Measurements from ENCODE around the gene IL6ST. TPM values are rescaled to one million over a fixed set of nuclear protein-coding genes. Genes with fewer than 3 reads are reported as not detected.

The IL6ST gene
- total RNA-seq, 2 experiments from 2014 or later, result 377 to 404 TPM

- no peaks in the 10 kb centered on the region for H3K36me3 Mint-ChIP-seq (ENCODE audit: low read depth)
- no peak for TF ChIP-seq CTCF (IDR thresholded peaks at IDR 0.05)
- peaks cover 14% of the 10 kb centered on the region for H3K27me3 Mint-ChIP-seq
- intact Hi-C loops (cut with DNase I, micrococcal nuclease), result no loop called here
- H3K27me3 ChIP-seq (ENCODE audit: control insufficient read depth in 1 of 2, insufficient read depth in 2 of 2, low read length in 2 of 2), result peaks cover 0 to 2% of the 10 kb centered on the region in 2 experiments
- no peak overlapping the region for H3K4me3 ChIP-seq (ENCODE audit: low read length)
- no peak overlapping the region for H3K4me3 Mint-ChIP-seq
- ChIA-PET CTCF (no interaction called here), POLR2A (no interaction called here)
- DNase-seq, result no peak
- H3K27ac ChIP-seq (ENCODE audit: low read depth in 1 of 2, low read length in 2 of 2), result no peak overlapping the region
- no peaks in the 10 kb centered on the region for H3K9me3 ChIP-seq (ENCODE audit: control insufficient read depth in 1 of 2, insufficient read depth in 1 of 2, low read length in 2 of 2)
- no peak overlapping the region for H3K27ac Mint-ChIP-seq
- H3K36me3 ChIP-seq (ENCODE audit: insufficient read depth, low read length), result no peaks in the 10 kb centered on the region
- H3K4me1 Mint-ChIP-seq (ENCODE audit: low read depth), result peaks cover 18% of the 10 kb centered on the region
- H3K9me3 Mint-ChIP-seq, result no peaks in the 10 kb centered on the region
- no peak for ATAC-seq (ENCODE audit: poor library complexity)
- peaks cover 25% of the 10 kb centered on the region for H3K4me1 ChIP-seq (ENCODE audit: insufficient read depth, low read length)
Observed at GRCh38 chr5:55900068-55900467, 94.7 kb downstream of the IL6ST start.

GRCh38 chr5:55899344-55899743 is 95.4 kb downstream of the IL6ST start:
- Mint-ChIP-seq H3K36me3 (ENCODE audit: low read depth) (no peaks in the 10 kb centered on the region), H3K27ac (no peak overlapping the region), H3K9me3 (no peaks in the 10 kb centered on the region), H3K4me1 (ENCODE audit: low read depth) (peaks cover 18% of the 10 kb centered on the region), H3K27me3 (peaks cover 14% of the 10 kb centered on the region), H3K4me3 (no peak overlapping the region)
- H3K4me1 ChIP-seq (ENCODE audit: insufficient read depth, low read length), result peaks cover 25% of the 10 kb centered on the region
- CTCF ChIA-PET, result no interaction called here
- no peaks in the 10 kb centered on the region for H3K36me3 ChIP-seq (ENCODE audit: insufficient read depth, low read length)
- TF ChIP-seq CTCF (IDR thresholded peaks at IDR 0.05), result no peak
- no peak for ATAC-seq (ENCODE audit: poor library complexity)
- DNase-seq, result no peak
- H3K9me3 ChIP-seq (ENCODE audit: control insufficient read depth in 1 of 2, insufficient read depth in 1 of 2, low read length in 2 of 2), result no peaks in the 10 kb centered on the region
- POLR2A ChIA-PET, result no interaction called here
- no peak overlapping the region for H3K27ac ChIP-seq (ENCODE audit: low read depth in 1 of 2, low read length in 2 of 2)
- H3K27me3 ChIP-seq (ENCODE audit: control insufficient read depth in 1 of 2, insufficient read depth in 2 of 2, low read length in 2 of 2), result peaks cover 0 to 2% of the 10 kb centered on the region in 2 experiments
- H3K4me3 ChIP-seq (ENCODE audit: low read length), result no peak overlapping the region
- intact Hi-C loops (cut with DNase I, micrococcal nuclease), result no loop called here

GRCh38 chr5:55897905-55898304 is 96.9 kb downstream of the IL6ST start:
- H3K36me3 ChIP-seq (ENCODE audit: insufficient read depth, low read length), result no peaks in the 10 kb centered on the region
- no peaks in the 10 kb centered on the region for H3K36me3 Mint-ChIP-seq (ENCODE audit: low read depth)
- ChIA-PET POLR2A (no interaction called here), CTCF (no interaction called here)
- intact Hi-C loops (cut with DNase I, micrococcal nuclease), result no loop called here
- H3K9me3 Mint-ChIP-seq, result no peaks in the 10 kb centered on the region
- no peak overlapping the region for H3K27ac ChIP-seq (ENCODE audit: low read depth in 1 of 2, low read length in 2 of 2)
- no peak overlapping the region for H3K4me3 ChIP-seq (ENCODE audit: low read length)
- peaks cover 0 to 2% of the 10 kb centered on the region in 2 experiments for H3K27me3 ChIP-seq (ENCODE audit: control insufficient read depth in 1 of 2, insufficient read depth in 2 of 2, low read length in 2 of 2)
- ATAC-seq (ENCODE audit: poor library complexity) (no peak), DNase-seq (peak in 1 of 14 experiments; percentile 23)
- H3K27me3 Mint-ChIP-seq, result peaks cover 14% of the 10 kb centered on the region
- no peak overlapping the region for H3K4me3 Mint-ChIP-seq
- H3K4me1 Mint-ChIP-seq (ENCODE audit: low read depth), result peaks cover 5% of the 10 kb centered on the region
- no peak for TF ChIP-seq CTCF (IDR thresholded peaks at IDR 0.05)
- H3K9me3 ChIP-seq (ENCODE audit: control insufficient read depth in 1 of 2, insufficient read depth in 1 of 2, low read length in 2 of 2), result no peaks in the 10 kb centered on the region
- no peak overlapping the region for H3K27ac Mint-ChIP-seq
- H3K4me1 ChIP-seq (ENCODE audit: insufficient read depth, low read length), result peaks cover 11% of the 10 kb centered on the region

All from CD4-positive, alpha-beta T cell (primary cell).